Measurements from ENCODE around the gene ASRGL1.
"Not testable (repeated sequence)": the region's sequence is repeated elsewhere in the genome, so short reads cannot be mapped to it uniquely, and the experiment has no call there.

Gene ASRGL1

DNA sequence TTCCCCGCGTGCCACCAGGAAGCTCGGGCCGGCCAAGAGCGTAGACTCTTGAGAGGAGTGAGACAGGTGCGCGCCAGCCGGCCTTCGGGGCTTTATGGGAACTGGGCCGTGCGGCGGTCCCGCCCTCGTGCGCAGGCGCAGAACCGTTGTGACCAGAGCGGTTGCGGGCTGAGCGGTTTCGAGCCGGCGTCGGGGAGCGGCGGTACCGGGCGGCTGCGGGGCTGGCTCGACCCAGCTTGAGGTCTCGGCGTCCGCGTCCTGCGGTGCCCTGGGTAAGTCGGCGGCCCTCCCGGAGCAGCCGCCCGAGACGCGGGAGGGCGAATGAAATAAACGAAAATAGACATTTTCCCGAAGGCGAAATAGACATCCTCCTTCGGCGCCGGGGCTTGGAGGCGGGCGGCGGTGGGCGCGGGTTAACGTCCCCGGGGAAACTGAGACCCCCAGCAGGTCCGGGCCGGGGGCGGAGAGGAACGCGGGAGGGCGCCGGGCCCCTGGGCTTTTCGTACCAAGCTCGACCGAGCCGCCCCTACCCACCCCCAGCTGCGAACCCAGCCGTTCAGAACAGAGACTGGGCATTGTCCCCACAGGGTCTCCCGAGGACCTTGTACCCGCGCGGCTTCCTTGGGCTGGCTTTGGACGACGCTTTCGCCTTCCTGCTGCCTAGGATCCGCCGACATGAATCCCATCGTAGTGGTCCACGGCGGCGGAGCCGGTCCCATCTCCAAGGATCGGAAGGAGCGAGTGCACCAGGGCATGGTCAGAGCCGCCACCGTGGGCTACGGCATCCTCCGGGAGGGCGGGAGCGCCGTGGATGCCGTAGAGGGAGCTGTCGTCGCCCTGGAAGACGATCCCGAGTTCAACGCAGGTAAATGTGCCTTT lies at the start of gene ASRGL1:
TSS of gene ASRGL1 (plus strand) at position 146 of the 879 bp plus-strand sequence. CDS start at position 676, 530 bp downstream.
- Histone ChIP-seq H3K27me3 (ENCODE audit: control insufficient read depth in 1 of 2, insufficient read depth in 2 of 2, low read length in 2 of 2) (no peaks in the 10 kb centered on the region), H3K4me3 (ENCODE audit: low read length in 2 of 2) (peak within 1 kb of the TSS; percentile 64 to 82), H3K4me1 (ENCODE audit: control insufficient read depth, insufficient read depth, low read length) (peaks cover 8% of the 10 kb centered on the region), H3K36me3 (ENCODE audit: control insufficient read depth in 2 of 2, insufficient read depth in 2 of 2, low read length in 2 of 2) (no peaks in the 10 kb centered on the region), H3K27ac (ENCODE audit: low read length) (no peak within 1 kb of the TSS), H3K9me3 (ENCODE audit: control insufficient read depth in 2 of 2, low read length in 2 of 2) (no peaks in the 10 kb centered on the region), H3K9ac (ENCODE audit: low read length in 2 of 2) (peak within 1 kb of the TSS; percentile 51 to 60)

DNA sequence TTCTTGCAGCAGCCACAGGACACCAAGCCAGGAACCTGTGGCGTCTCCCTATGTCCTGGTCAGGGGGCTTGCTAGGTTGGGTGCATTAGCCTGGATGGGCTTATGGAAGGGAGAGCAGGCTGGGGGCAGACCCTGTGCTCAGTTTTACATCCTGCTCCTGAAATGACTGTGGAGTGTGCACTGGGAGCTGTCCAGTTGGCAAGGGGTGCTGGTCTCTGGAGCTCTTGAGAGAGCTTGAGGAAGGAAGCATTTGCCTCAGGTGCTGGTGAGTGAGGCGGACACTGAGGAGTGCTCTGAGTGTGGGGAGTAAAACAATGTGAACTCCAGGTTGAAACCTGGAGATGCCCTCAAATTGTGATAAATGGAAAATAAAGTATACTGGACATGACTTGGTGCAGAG lies 41.7 kb upstream of the ASRGL1 start:
- no peaks in the 10 kb centered on the region for H3K9me3 ChIP-seq (ENCODE audit: control insufficient read depth in 2 of 2, low read length in 2 of 2)
- H3K27ac ChIP-seq (ENCODE audit: low read length): no peak overlapping the region
- H3K9ac ChIP-seq (ENCODE audit: low read length in 2 of 2): no peak overlapping the region
- no peaks in the 10 kb centered on the region for H3K4me1 ChIP-seq (ENCODE audit: control insufficient read depth, insufficient read depth, low read length)
- peaks cover 2 to 10% of the 10 kb centered on the region in 2 donors for H3K27me3 ChIP-seq (ENCODE audit: control insufficient read depth in 1 of 2, insufficient read depth in 2 of 2, low read length in 2 of 2)
- H3K36me3 ChIP-seq (ENCODE audit: control insufficient read depth in 2 of 2, insufficient read depth in 2 of 2, low read length in 2 of 2): no peaks in the 10 kb centered on the region
- H3K4me3 ChIP-seq (ENCODE audit: low read length in 2 of 2): no peak overlapping the region

DNA sequence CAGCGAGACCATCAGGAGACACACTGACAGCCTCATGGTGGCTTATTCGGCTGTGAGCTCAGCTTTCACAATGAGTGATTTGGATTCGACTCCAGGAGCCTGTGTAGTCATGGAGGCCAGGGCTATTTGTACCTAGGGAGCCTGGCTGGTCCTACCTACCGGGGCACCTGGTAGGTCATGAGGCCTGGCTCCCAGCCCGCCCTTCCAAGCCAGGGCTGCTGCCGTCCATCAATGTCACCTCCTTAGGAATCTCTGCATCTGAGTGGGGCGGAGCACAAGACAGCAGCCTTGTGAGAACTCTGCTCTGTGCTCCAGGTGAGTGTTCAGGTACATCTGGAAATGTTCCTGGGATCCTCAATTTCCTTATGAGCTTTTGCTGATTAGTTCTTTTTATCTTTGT lies 38.3 kb upstream of the ASRGL1 start, which contains the start of gene SCGB1D4:
TSS of gene SCGB1D4 (minus strand) at position 101 of the 400 bp plus-strand sequence. CDS start at position 36, 65 bp downstream.
- Histone ChIP-seq H3K27ac (ENCODE audit: low read length) (no peak within 1 kb of the TSS), H3K27me3 (ENCODE audit: control insufficient read depth in 1 of 2, insufficient read depth in 2 of 2, low read length in 2 of 2) (peaks cover 2 to 13% of the 10 kb centered on the region in 2 donors), H3K9ac (ENCODE audit: low read length in 2 of 2) (no peak within 1 kb of the TSS), H3K36me3 (ENCODE audit: control insufficient read depth in 2 of 2, insufficient read depth in 2 of 2, low read length in 2 of 2) (no peaks in the 10 kb centered on the region), H3K4me3 (ENCODE audit: low read length in 2 of 2) (no peak within 1 kb of the TSS), H3K9me3 (ENCODE audit: control insufficient read depth in 2 of 2, low read length in 2 of 2) (no peaks in the 10 kb centered on the region), H3K4me1 (ENCODE audit: control insufficient read depth, insufficient read depth, low read length) (no peaks in the 10 kb centered on the region)

DNA sequence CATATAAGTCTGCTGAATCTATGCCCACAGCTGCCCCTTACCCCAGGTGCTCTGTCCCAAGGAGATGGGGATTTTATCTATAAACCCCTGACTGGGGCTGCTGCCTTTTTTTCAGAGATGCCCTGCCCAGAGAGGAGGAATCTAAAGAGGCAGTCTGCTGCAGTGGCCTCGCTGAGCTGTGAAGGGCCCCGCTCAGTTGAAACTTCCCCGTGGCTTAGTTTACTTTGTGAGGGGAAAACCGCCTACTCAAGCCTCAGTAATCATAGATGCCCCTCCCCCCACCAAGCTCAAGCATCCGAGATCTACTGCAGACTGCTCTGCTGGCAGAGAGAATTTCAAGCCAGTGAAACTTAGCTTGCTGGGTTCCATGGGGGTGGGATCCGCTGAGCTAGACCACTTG lies 31.0 kb upstream of the ASRGL1 start:
- peaks cover 0 to 5% of the 10 kb centered on the region in 2 donors for H3K27me3 ChIP-seq (ENCODE audit: control insufficient read depth in 1 of 2, insufficient read depth in 2 of 2, low read length in 2 of 2)
- H3K4me3 ChIP-seq (ENCODE audit: low read length in 2 of 2): no peak overlapping the region
- no peak overlapping the region for H3K9ac ChIP-seq (ENCODE audit: low read length in 2 of 2)
- no peaks in the 10 kb centered on the region for H3K36me3 ChIP-seq (ENCODE audit: control insufficient read depth in 2 of 2, insufficient read depth in 2 of 2, low read length in 2 of 2)
- H3K9me3 ChIP-seq (ENCODE audit: control insufficient read depth in 2 of 2, low read length in 2 of 2): no peaks in the 10 kb centered on the region
- no peak overlapping the region for H3K27ac ChIP-seq (ENCODE audit: low read length)
- no peaks in the 10 kb centered on the region for H3K4me1 ChIP-seq (ENCODE audit: control insufficient read depth, insufficient read depth, low read length)

DNA sequence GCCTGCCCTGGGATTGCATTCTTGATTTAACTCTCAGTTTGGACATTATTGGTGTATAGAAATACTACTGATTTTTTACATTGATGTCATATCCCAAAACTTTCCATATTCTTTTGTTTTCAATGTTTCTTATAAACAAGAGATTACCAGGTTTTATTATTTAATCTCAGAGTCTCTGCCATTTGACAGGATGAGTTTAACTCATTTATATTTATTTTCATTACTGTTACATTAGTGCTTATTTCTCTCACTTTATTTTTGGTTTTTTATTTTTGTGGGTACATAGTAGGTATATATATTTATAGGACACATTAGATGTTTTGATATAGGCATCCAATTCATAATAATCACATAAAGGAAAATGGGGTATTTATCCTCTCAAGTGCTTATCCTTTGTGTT lies 29.3 kb upstream of the ASRGL1 start:
- no peaks in the 10 kb centered on the region for H3K4me1 ChIP-seq (ENCODE audit: control insufficient read depth, insufficient read depth, low read length)
- no peak overlapping the region for H3K27ac ChIP-seq (ENCODE audit: low read length)
- H3K4me3 ChIP-seq (ENCODE audit: low read length in 2 of 2): no peak overlapping the region
- no peaks in the 10 kb centered on the region for H3K36me3 ChIP-seq (ENCODE audit: control insufficient read depth in 2 of 2, insufficient read depth in 2 of 2, low read length in 2 of 2)
- H3K9me3 ChIP-seq (ENCODE audit: control insufficient read depth in 2 of 2, low read length in 2 of 2): no peaks in the 10 kb centered on the region
- H3K9ac ChIP-seq (ENCODE audit: low read length in 2 of 2): no peak overlapping the region
- H3K27me3 ChIP-seq (ENCODE audit: control insufficient read depth in 1 of 2, insufficient read depth in 2 of 2, low read length in 2 of 2): peaks cover 4 to 8% of the 10 kb centered on the region in 2 donors

DNA sequence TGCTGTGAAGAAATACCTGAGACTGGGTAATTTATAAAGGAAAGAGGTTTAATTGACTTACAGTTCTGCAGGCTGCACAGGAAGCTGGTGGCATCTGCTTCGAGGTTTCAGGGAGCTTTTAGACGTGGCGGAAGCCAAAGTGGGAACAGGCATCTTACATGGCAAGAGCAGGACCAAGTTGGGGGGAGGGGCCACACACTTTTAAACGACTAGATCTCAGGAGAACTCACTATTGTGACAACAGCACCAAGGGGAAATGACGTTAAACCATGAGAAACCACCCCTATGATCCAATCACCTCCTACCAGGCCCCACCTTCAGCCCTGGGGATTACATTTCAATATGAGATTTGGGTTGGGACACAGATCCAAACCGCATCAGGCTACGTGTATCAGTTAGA lies 27.3 kb upstream of the ASRGL1 start:
- H3K27ac ChIP-seq (ENCODE audit: low read length): no peak overlapping the region
- H3K9ac ChIP-seq (ENCODE audit: low read length in 2 of 2): no peak overlapping the region
- no peak overlapping the region for H3K4me3 ChIP-seq (ENCODE audit: low read length in 2 of 2)
- no peaks in the 10 kb centered on the region for H3K4me1 ChIP-seq (ENCODE audit: control insufficient read depth, insufficient read depth, low read length)
- H3K9me3 ChIP-seq (ENCODE audit: control insufficient read depth in 2 of 2, low read length in 2 of 2): no peaks in the 10 kb centered on the region
- no peaks in the 10 kb centered on the region for H3K36me3 ChIP-seq (ENCODE audit: control insufficient read depth in 2 of 2, insufficient read depth in 2 of 2, low read length in 2 of 2)
- H3K27me3 ChIP-seq (ENCODE audit: control insufficient read depth in 1 of 2, insufficient read depth in 2 of 2, low read length in 2 of 2): peaks cover 8 to 10% of the 10 kb centered on the region in 2 donors

DNA sequence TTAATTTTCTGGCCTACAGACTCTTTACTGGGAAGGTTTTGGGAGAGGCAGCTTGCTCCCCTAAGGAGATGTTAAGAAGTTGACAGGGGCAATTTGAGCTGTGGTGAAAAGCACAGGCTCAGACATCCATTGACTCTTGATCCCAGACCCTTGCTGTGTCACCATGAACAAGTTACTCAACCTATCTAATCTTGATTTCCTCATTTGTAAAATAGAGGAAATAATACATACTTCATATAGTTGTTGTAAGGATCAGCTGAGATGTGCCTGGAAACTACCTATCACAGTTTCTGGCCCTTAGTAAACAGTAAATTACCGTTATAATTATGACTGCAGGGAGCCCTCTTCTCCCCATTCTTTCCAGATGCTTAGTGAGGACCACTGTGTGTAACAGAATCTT lies 21.8 kb upstream of the ASRGL1 start:
- Histone ChIP-seq H3K36me3 (ENCODE audit: control insufficient read depth in 2 of 2, insufficient read depth in 2 of 2, low read length in 2 of 2) (no peaks in the 10 kb centered on the region), H3K27me3 (ENCODE audit: control insufficient read depth in 1 of 2, insufficient read depth in 2 of 2, low read length in 2 of 2) (peaks cover 8 to 9% of the 10 kb centered on the region in 2 donors), H3K9me3 (ENCODE audit: control insufficient read depth in 2 of 2, low read length in 2 of 2) (no peaks in the 10 kb centered on the region), H3K27ac (ENCODE audit: low read length) (no peak overlapping the region), H3K4me1 (ENCODE audit: control insufficient read depth, insufficient read depth, low read length) (no peaks in the 10 kb centered on the region), H3K9ac (ENCODE audit: low read length in 2 of 2) (no peak overlapping the region), H3K4me3 (ENCODE audit: low read length in 2 of 2) (no peak overlapping the region)

DNA sequence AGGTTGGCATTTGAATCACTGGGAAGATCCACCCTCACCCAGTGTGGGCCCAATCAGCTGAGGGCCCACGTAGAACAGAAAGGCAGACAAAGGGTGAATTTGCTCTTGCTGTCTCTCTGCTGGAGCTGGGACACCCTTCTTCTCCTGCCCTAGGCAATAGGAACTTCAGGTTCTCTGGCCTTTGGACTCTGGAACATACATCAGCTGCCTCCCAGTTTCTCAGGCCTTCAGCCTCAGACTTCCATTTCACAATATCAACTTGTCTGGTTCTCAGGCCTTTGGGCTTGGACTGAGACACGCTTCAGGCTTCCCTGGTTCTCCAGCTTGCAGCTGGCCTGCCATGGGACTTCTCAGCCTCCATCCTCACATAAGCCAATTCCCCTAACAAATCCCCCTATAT lies 14.7 kb upstream of the ASRGL1 start:
- Histone ChIP-seq H3K27me3 (ENCODE audit: control insufficient read depth in 1 of 2, insufficient read depth in 2 of 2, low read length in 2 of 2) (peaks cover 7 to 9% of the 10 kb centered on the region in 2 donors), H3K4me3 (ENCODE audit: low read length in 2 of 2) (no peak overlapping the region), H3K4me1 (ENCODE audit: control insufficient read depth, insufficient read depth, low read length) (no peaks in the 10 kb centered on the region), H3K27ac (ENCODE audit: low read length) (no peak overlapping the region), H3K9ac (ENCODE audit: low read length in 2 of 2) (no peak overlapping the region), H3K36me3 (ENCODE audit: control insufficient read depth in 2 of 2, insufficient read depth in 2 of 2, low read length in 2 of 2) (no peaks in the 10 kb centered on the region), H3K9me3 (ENCODE audit: control insufficient read depth in 2 of 2, low read length in 2 of 2) (no peaks in the 10 kb centered on the region)

DNA sequence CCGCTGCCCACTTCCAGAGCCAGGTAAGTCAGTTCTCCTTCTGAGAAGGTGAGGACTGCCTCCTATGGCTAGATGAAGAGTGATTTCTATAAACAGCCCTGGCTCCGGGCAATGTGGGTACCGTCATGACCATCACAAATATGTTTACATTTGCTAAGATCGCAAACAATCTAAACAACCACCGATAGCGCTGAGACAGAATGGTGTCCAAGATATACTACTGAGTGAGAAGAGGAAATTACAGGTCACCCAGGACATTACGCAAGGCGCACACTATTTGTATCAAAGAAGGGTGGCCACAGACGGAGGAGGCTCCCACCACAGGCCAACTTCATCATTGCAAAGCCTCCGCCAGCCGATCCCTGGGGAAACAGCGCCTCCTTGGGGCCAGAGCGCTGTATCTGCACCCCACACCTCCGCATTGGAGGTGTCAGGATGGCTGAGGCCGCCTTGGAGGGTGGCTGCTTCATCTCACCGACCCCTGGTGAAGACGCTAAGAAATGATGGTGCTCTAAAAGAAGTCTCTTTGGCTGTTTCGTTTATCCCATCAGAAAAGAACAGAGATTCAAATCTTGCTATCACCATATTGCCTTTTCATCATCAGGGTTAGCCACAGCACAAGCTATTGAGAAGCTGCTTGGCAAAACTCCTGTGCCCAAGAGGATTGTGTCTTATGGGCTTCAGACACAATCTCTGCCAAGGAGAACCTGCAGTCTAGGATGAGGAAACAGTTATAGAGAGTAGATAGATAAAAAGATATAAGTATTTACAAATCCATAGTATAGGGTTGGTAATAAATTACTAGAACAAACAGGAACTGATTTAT lies 12.3 kb upstream of the ASRGL1 start:
- H3K27ac ChIP-seq (ENCODE audit: low read length): no peak overlapping the region
- H3K9ac ChIP-seq (ENCODE audit: low read length in 2 of 2): no peak overlapping the region
- no peaks in the 10 kb centered on the region for H3K4me1 ChIP-seq (ENCODE audit: control insufficient read depth, insufficient read depth, low read length)
- no peaks in the 10 kb centered on the region for H3K9me3 ChIP-seq (ENCODE audit: control insufficient read depth in 2 of 2, low read length in 2 of 2)
- peaks cover 7 to 9% of the 10 kb centered on the region in 2 donors for H3K27me3 ChIP-seq (ENCODE audit: control insufficient read depth in 1 of 2, insufficient read depth in 2 of 2, low read length in 2 of 2)
- no peaks in the 10 kb centered on the region for H3K36me3 ChIP-seq (ENCODE audit: control insufficient read depth in 2 of 2, insufficient read depth in 2 of 2, low read length in 2 of 2)
- H3K4me3 ChIP-seq (ENCODE audit: low read length in 2 of 2): no peak overlapping the region

DNA sequence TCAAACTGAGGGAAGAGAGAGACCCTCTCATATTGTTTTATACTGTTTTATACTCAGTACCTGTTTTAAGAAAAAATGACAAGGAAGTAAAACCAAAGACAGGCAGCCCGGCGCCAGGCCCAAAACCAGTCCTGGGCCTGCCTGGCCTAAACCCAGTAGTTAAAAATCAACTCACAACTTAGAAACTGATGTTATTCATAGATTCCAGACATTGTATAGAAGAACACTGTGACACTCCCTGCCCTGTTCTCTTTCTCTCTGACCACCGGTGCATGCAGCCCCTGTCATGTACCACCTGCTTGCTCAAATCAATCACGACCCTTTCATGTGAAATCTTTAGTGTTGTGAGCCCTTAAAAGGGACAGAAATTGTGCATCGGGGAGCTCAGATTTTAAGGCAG lies 11.5 kb upstream of the ASRGL1 start:
- not testable (repeated sequence) for H3K27ac ChIP-seq (ENCODE audit: low read length); H3K9me3 ChIP-seq (ENCODE audit: control insufficient read depth in 2 of 2, low read length in 2 of 2); H3K9ac ChIP-seq (ENCODE audit: low read length in 2 of 2); H3K4me1 ChIP-seq (ENCODE audit: control insufficient read depth, insufficient read depth, low read length); H3K4me3 ChIP-seq (ENCODE audit: low read length in 2 of 2); H3K36me3 ChIP-seq (ENCODE audit: control insufficient read depth in 2 of 2, insufficient read depth in 2 of 2, low read length in 2 of 2); H3K27me3 ChIP-seq (ENCODE audit: control insufficient read depth in 1 of 2, insufficient read depth in 2 of 2, low read length in 2 of 2)
